Measurements from ENCODE around the gene WNT9B.

WNT9B gene

DNA sequence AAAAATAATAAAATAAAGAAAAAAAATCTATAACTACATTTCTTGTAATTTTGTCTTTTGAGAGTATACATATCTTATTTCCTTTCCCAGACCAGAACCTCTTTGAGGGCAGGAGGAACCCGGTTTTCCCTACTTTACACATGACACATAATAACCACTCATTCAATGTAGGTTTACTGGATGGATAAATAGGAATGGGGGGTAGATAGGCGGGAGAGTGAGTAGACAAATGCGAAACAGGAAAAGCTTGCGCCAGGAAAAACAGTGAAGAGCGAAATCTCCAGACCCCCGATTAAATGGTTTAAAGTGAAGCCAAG is 71.1 kb downstream of the WNT9B start:
- no peaks in the 10 kb centered on the region for H3K36me3 ChIP-seq (ENCODE audit: insufficient read depth, low read length)
- no peaks in the 10 kb centered on the region for H3K9me3 ChIP-seq (ENCODE audit: low read length)
- peak overlapping the region; percentile 94 for H3K4me3 ChIP-seq (ENCODE audit: low read length)
- peaks cover 11% of the 10 kb centered on the region for H3K4me1 ChIP-seq (ENCODE audit: insufficient read depth, low read length)
- no peaks in the 10 kb centered on the region for H3K27me3 ChIP-seq (ENCODE audit: insufficient read depth, low read length)
- peak overlapping the region; percentile 21 for H2AFZ ChIP-seq (ENCODE audit: low read depth, low read length)

GRCh38 chr17:46922804-46923635 is 71.6 kb downstream of the WNT9B start, which contains the start of gene GOSR2:
TSS of gene GOSR2 (plus strand) at chr17:46923160. CDS start at chr17:46923193, 33 bp downstream.
- Histone ChIP-seq H2AFZ (ENCODE audit: low read depth, low read length) (peak within 1 kb of the TSS; percentile 21), H3K4me3 (ENCODE audit: low read length) (peak within 1 kb of the TSS; percentile 94), H3K36me3 (ENCODE audit: insufficient read depth, low read length) (no peaks in the 10 kb centered on the region), H3K4me1 (ENCODE audit: insufficient read depth, low read length) (peaks cover 11% of the 10 kb centered on the region), H3K9me3 (ENCODE audit: low read length) (no peaks in the 10 kb centered on the region), H3K27me3 (ENCODE audit: insufficient read depth, low read length) (no peaks in the 10 kb centered on the region)

GRCh38 chr17:46925185-46925868 is 73.9 kb downstream of the WNT9B start:
- H3K27me3 ChIP-seq (ENCODE audit: insufficient read depth, low read length), result no peaks in the 10 kb centered on the region
- H3K4me1 ChIP-seq (ENCODE audit: insufficient read depth, low read length), result peaks cover 29% of the 10 kb centered on the region
- H2AFZ ChIP-seq (ENCODE audit: low read depth, low read length), result no peak overlapping the region
- H3K4me3 ChIP-seq (ENCODE audit: low read length), result no peak overlapping the region
- H3K36me3 ChIP-seq (ENCODE audit: insufficient read depth, low read length), result no peaks in the 10 kb centered on the region
- H3K9me3 ChIP-seq (ENCODE audit: low read length), result no peaks in the 10 kb centered on the region

GRCh38 chr17:46928467-46929261 is 77.3 kb downstream of the WNT9B start:
- H3K36me3 ChIP-seq (ENCODE audit: insufficient read depth, low read length), result peaks cover 28% of the 10 kb centered on the region
- H3K27me3 ChIP-seq (ENCODE audit: insufficient read depth, low read length), result no peaks in the 10 kb centered on the region
- no peaks in the 10 kb centered on the region for H3K9me3 ChIP-seq (ENCODE audit: low read length)
- no peak overlapping the region for H2AFZ ChIP-seq (ENCODE audit: low read depth, low read length)
- H3K4me3 ChIP-seq (ENCODE audit: low read length), result no peak overlapping the region
- H3K4me1 ChIP-seq (ENCODE audit: insufficient read depth, low read length), result peaks cover 39% of the 10 kb centered on the region

- H3K4me1 ChIP-seq (ENCODE audit: insufficient read depth, low read length), result peaks cover 31% of the 10 kb centered on the region
- H3K9me3 ChIP-seq (ENCODE audit: low read length), result no peaks in the 10 kb centered on the region
- H3K36me3 ChIP-seq (ENCODE audit: insufficient read depth, low read length), result peaks cover 34% of the 10 kb centered on the region
- H3K4me3 ChIP-seq (ENCODE audit: low read length), result no peak overlapping the region
- H3K27me3 ChIP-seq (ENCODE audit: insufficient read depth, low read length), result no peaks in the 10 kb centered on the region
- no peak overlapping the region for H2AFZ ChIP-seq (ENCODE audit: low read depth, low read length)
Measured at GRCh38 chr17:46929413-46929812, 78.0 kb downstream of the WNT9B start.

GRCh38 chr17:46930051-46930450 is 78.7 kb downstream of the WNT9B start:
- Histone ChIP-seq H3K36me3 (ENCODE audit: insufficient read depth, low read length) (peaks cover 40% of the 10 kb centered on the region), H3K9me3 (ENCODE audit: low read length) (no peaks in the 10 kb centered on the region), H3K27me3 (ENCODE audit: insufficient read depth, low read length) (no peaks in the 10 kb centered on the region), H3K4me1 (ENCODE audit: insufficient read depth, low read length) (peaks cover 29% of the 10 kb centered on the region), H3K4me3 (ENCODE audit: low read length) (no peak overlapping the region), H2AFZ (ENCODE audit: low read depth, low read length) (no peak overlapping the region)

- Histone ChIP-seq H3K9me3 (ENCODE audit: low read length) (no peaks in the 10 kb centered on the region), H3K36me3 (ENCODE audit: insufficient read depth, low read length) (peaks cover 55% of the 10 kb centered on the region), H3K27me3 (ENCODE audit: insufficient read depth, low read length) (no peaks in the 10 kb centered on the region), H2AFZ (ENCODE audit: low read depth, low read length) (no peak overlapping the region), H3K4me3 (ENCODE audit: low read length) (no peak overlapping the region), H3K4me1 (ENCODE audit: insufficient read depth, low read length) (peaks cover 32% of the 10 kb centered on the region)
Measured at GRCh38 chr17:46931596-46931995, 80.2 kb downstream of the WNT9B start.

- H3K36me3 ChIP-seq (ENCODE audit: insufficient read depth, low read length), result peaks cover 88% of the 10 kb centered on the region
- H3K4me1 ChIP-seq (ENCODE audit: insufficient read depth, low read length), result peaks cover 10% of the 10 kb centered on the region
- H3K27me3 ChIP-seq (ENCODE audit: insufficient read depth, low read length), result no peaks in the 10 kb centered on the region
Measured at GRCh38 chr17:46935658-46936266, 84.4 kb downstream of the WNT9B start.

More at GRCh38 chr17:46935658-46936266, 84.4 kb downstream of the WNT9B start:
- Histone ChIP-seq H3K4me3 (ENCODE audit: low read length) (no peak overlapping the region), H3K9me3 (ENCODE audit: low read length) (no peaks in the 10 kb centered on the region), H2AFZ (ENCODE audit: low read depth, low read length) (no peak overlapping the region)

All from neuron (in vitro differentiated cells).